SJCRH30 (cell line): Measurements from ENCODE around the gene HERC2. TPM values are rescaled to one million over a fixed set of nuclear protein-coding genes. Genes with fewer than 3 reads are reported as not detected.
"Not testable (repeated sequence)": the region's sequence is repeated elsewhere in the genome, so short reads cannot be mapped to it uniquely, and the experiment has no call there.

Source experiments
- DNase-seq, 2 experiments: peaks; one replicate each; pipeline ENCODE4 v3.0.0-alpha.2; 2015 to 2020
- H3K27ac ChIP-seq: fragments of 250-450 bp; sonication (Bioruptor Pico); 2 replicates; pipeline ENCODE4 v1.5.1; 2020; ENCODE audit warnings: mild to moderate bottlenecking, moderate library complexity
- H3K27me3 ChIP-seq: fragments of 250-450 bp; sonication (Bioruptor Pico); 2 replicates; pipeline ENCODE4 v1.5.1; 2020; ENCODE audit warnings: mild to moderate bottlenecking, moderate library complexity
- H3K36me3 ChIP-seq: fragments of 250-450 bp; sonication (Bioruptor Pico); 2 replicates; pipeline ENCODE4 v1.5.1; 2020; ENCODE audit warnings: mild to moderate bottlenecking, moderate library complexity
- H3K4me1 ChIP-seq: fragments of 250-450 bp; sonication (Bioruptor Pico); 2 replicates; pipeline ENCODE4 v1.5.1; 2020; ENCODE audit warnings: mild to moderate bottlenecking, moderate library complexity
- H3K4me3 ChIP-seq: fragments of 250-450 bp; sonication (Bioruptor Pico); 2 replicates; pipeline ENCODE4 v1.5.1; 2020; ENCODE audit warnings: mild to moderate bottlenecking, moderate library complexity
- H3K9me3 ChIP-seq: fragments of 250-450 bp; sonication (Bioruptor Pico); replicated peaks from 2 replicates; pipeline ENCODE4 v1.5.1; 2020; ENCODE audit warnings: mild to moderate bottlenecking, moderate library complexity
- total RNA-seq: library from RNA; depleted of rRNA; stranded (reverse); fragments of >200 nt; shearing (Covaris generic); gene quantifications from 2 replicates; pipeline ENCODE4 v1.2.3, GENCODE V29; 2014

Gene HERC2
- total RNA-seq, 1 experiment from 2014 or later = 41.2 TPM

- Histone ChIP-seq H3K27me3 (no peaks in the 10 kb centered on the region), H3K9me3 (no peaks in the 10 kb centered on the region), H3K27ac (no peak overlapping the region), H3K36me3 (peaks cover 12% of the 10 kb centered on the region; the same call in 1 of the 2 replicates), H3K4me1 (no peaks in the 10 kb centered on the region), H3K4me3 (no peak overlapping the region)
- no peak for DNase-seq
Observed at GRCh38 chr15:28128031-28128430, 193.9 kb downstream of the HERC2 start.

GRCh38 chr15:28127036-28127435 is 194.9 kb downstream of the HERC2 start:
- DNase-seq = no peak
- H3K36me3 ChIP-seq = peaks cover 11% of the 10 kb centered on the region; the same call in 1 of the 2 replicates

GRCh38 chr15:28125673-28126651 is 196.0 kb downstream of the HERC2 start:
- DNase-seq = peak in 1 of 2 experiments; percentile 73
- Histone ChIP-seq H3K27ac (no peak overlapping the region), H3K36me3 (peaks cover 8% of the 10 kb centered on the region; the same call in 1 of the 2 replicates)

More at GRCh38 chr15:28127036-28127435, 194.9 kb downstream of the HERC2 start:
- H3K9me3 ChIP-seq = no peaks in the 10 kb centered on the region
- H3K27me3 ChIP-seq = no peaks in the 10 kb centered on the region
- no peak overlapping the region for H3K4me3 ChIP-seq
- no peak overlapping the region for H3K27ac ChIP-seq
- H3K4me1 ChIP-seq = no peaks in the 10 kb centered on the region

GRCh38 chr15:28124841-28125240 is 197.1 kb downstream of the HERC2 start:
- H3K27me3 ChIP-seq = no peaks in the 10 kb centered on the region
- peaks cover 15% of the 10 kb centered on the region; the same call in 1 of the 2 replicates for H3K36me3 ChIP-seq
- DNase-seq = no peak
- no peaks in the 10 kb centered on the region for H3K9me3 ChIP-seq
- H3K27ac ChIP-seq = no peak overlapping the region
- no peak overlapping the region for H3K4me3 ChIP-seq
- H3K4me1 ChIP-seq = no peaks in the 10 kb centered on the region

More at GRCh38 chr15:28125673-28126651, 196.0 kb downstream of the HERC2 start:
- no peaks in the 10 kb centered on the region for H3K27me3 ChIP-seq
- no peak overlapping the region for H3K4me3 ChIP-seq
- H3K4me1 ChIP-seq = no peaks in the 10 kb centered on the region
- no peaks in the 10 kb centered on the region for H3K9me3 ChIP-seq

- H3K9me3 ChIP-seq = no peaks in the 10 kb centered on the region
- DNase-seq = peak; percentile 68 to 79
- H3K36me3 ChIP-seq = peaks cover 17% of the 10 kb centered on the region; the same call in 1 of the 2 replicates
- H3K4me3 ChIP-seq = no peak overlapping the region
- H3K4me1 ChIP-seq = no peaks in the 10 kb centered on the region
- no peaks in the 10 kb centered on the region for H3K27me3 ChIP-seq
- H3K27ac ChIP-seq = no peak overlapping the region
Observed at GRCh38 chr15:28123408-28124023, 198.5 kb downstream of the HERC2 start.

GRCh38 chr15:28122038-28122949 is 199.7 kb downstream of the HERC2 start:
- H3K27ac ChIP-seq = no peak overlapping the region
- no peaks in the 10 kb centered on the region for H3K27me3 ChIP-seq
- peaks cover 23% of the 10 kb centered on the region for H3K36me3 ChIP-seq
- H3K4me1 ChIP-seq = no peaks in the 10 kb centered on the region
- no peaks in the 10 kb centered on the region for H3K9me3 ChIP-seq
- H3K4me3 ChIP-seq = no peak overlapping the region
- no peak for DNase-seq

GRCh38 chr15:28121577-28121976 is 200.4 kb downstream of the HERC2 start:
- not testable (repeated sequence) for H3K4me1 ChIP-seq, H3K27ac ChIP-seq, H3K4me3 ChIP-seq, H3K27me3 ChIP-seq, H3K9me3 ChIP-seq, DNase-seq
- peaks cover 23% of the 10 kb centered on the region for H3K36me3 ChIP-seq

- Histone ChIP-seq H3K36me3 (peaks cover 23% of the 10 kb centered on the region), H3K4me1 (no peaks in the 10 kb centered on the region), H3K9me3 (no peaks in the 10 kb centered on the region), H3K27ac (no peak overlapping the region), H3K27me3 (no peaks in the 10 kb centered on the region), H3K4me3 (no peak overlapping the region)
- DNase-seq = no peak
Observed at GRCh38 chr15:28120359-28120640, 201.7 kb downstream of the HERC2 start.

GRCh38 chr15:28118531-28118930 is 203.4 kb downstream of the HERC2 start:
- peaks cover 30% of the 10 kb centered on the region for H3K36me3 ChIP-seq

GRCh38 chr15:28118083-28118482 is 203.9 kb downstream of the HERC2 start:
- Histone ChIP-seq H3K9me3 (no peaks in the 10 kb centered on the region), H3K27me3 (no peaks in the 10 kb centered on the region), H3K27ac (no peak overlapping the region), H3K4me3 (no peak overlapping the region), H3K4me1 (no peaks in the 10 kb centered on the region), H3K36me3 (peaks cover 27% of the 10 kb centered on the region)
- no peak for DNase-seq

More at GRCh38 chr15:28118531-28118930, 203.4 kb downstream of the HERC2 start:
- Histone ChIP-seq H3K4me1 (no peaks in the 10 kb centered on the region), H3K9me3 (no peaks in the 10 kb centered on the region), H3K27ac (no peak overlapping the region), H3K27me3 (no peaks in the 10 kb centered on the region), H3K4me3 (no peak overlapping the region)
- no peak for DNase-seq

- H3K4me1 ChIP-seq = no peaks in the 10 kb centered on the region
- no peak overlapping the region for H3K27ac ChIP-seq
- H3K4me3 ChIP-seq = no peak overlapping the region
- H3K27me3 ChIP-seq = no peaks in the 10 kb centered on the region
- no peaks in the 10 kb centered on the region for H3K9me3 ChIP-seq
- DNase-seq = no peak
- peaks cover 26% of the 10 kb centered on the region for H3K36me3 ChIP-seq
Observed at GRCh38 chr15:28117432-28117990, 204.5 kb downstream of the HERC2 start.

- H3K27me3 ChIP-seq = no peaks in the 10 kb centered on the region
- H3K4me3 ChIP-seq = no peak overlapping the region
- no peaks in the 10 kb centered on the region for H3K9me3 ChIP-seq
- no peak overlapping the region for H3K27ac ChIP-seq
- peaks cover 32% of the 10 kb centered on the region for H3K36me3 ChIP-seq
- DNase-seq = no peak
- no peaks in the 10 kb centered on the region for H3K4me1 ChIP-seq
Observed at GRCh38 chr15:28116521-28117431, 205.2 kb downstream of the HERC2 start.

- Histone ChIP-seq H3K9me3 (no peaks in the 10 kb centered on the region), H3K27ac (no peak overlapping the region), H3K4me1 (no peaks in the 10 kb centered on the region), H3K27me3 (no peaks in the 10 kb centered on the region), H3K36me3 (peaks cover 31% of the 10 kb centered on the region), H3K4me3 (no peak overlapping the region)
- no peak for DNase-seq
Observed at GRCh38 chr15:28115871-28116270, 206.1 kb downstream of the HERC2 start.
